GM12873 (cell line): ENCODE measurements around the gene MUC6.

Source experiments
- TF ChIP-seq, protein P1 (sequence below): IDR thresholded peaks from 2 replicates; pipeline ENCODE4 v1.5.1; 2012; ENCODE audit warnings: low read depth, mild to moderate bottlenecking, moderate library complexity, low read length, control low read depth; ENCODE audit not compliant: insufficient read depth; ENCODE audit errors: missing control alignments

MUC6 gene

DNA sequence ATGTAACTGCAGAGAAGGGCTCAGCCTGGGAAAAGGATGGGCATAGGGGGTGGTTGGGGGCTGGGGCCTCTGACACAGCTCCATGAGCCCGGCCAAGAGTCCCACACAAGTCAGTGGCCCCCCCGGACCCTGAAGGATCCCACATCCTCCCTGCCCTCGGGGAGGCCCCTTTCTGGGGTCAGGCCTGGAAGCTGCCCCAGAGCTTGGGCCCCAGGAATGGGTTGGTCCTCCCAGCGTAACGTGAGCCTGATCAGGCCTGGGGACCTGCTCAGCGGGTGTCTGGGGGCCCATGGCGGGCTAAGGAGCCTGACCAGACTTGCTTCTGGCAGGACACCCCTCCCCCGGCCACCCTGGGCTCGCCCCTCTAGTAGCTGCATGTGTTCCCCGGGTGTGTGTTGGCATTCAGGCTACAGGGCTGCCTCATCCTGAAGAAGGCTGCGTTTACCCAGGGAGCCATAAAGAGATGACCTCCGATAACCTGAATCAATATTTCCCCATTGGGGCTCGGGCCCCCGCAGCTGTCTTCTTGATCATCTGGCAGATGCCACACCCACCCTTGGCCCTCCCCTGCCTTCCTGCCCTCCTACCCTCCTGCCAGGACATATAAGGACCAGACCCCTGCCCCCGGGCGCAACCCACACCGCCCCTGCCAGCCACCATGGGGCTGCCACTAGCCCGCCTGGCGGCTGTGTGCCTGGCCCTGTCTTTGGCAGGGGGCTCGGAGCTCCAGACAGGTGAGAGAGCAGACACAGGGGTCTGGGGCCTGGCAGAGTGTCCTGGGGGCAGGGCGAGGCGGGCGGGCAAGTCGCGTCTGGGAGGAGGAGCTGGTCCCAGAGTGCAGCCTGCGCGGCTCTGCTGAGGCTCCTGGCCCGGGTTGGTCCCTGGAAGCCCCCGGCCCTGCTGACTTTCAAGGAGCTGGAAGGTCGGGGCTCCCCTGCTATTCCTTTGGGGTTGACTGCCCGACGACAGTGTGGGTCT, 38.0 kb upstream of the MUC6 start, which contains the start of gene MUC2:
Gene MUC2, plus strand, starts transcription at position 631 of the 978 bp plus-strand sequence.
- TF ChIP-seq, protein P1, sequence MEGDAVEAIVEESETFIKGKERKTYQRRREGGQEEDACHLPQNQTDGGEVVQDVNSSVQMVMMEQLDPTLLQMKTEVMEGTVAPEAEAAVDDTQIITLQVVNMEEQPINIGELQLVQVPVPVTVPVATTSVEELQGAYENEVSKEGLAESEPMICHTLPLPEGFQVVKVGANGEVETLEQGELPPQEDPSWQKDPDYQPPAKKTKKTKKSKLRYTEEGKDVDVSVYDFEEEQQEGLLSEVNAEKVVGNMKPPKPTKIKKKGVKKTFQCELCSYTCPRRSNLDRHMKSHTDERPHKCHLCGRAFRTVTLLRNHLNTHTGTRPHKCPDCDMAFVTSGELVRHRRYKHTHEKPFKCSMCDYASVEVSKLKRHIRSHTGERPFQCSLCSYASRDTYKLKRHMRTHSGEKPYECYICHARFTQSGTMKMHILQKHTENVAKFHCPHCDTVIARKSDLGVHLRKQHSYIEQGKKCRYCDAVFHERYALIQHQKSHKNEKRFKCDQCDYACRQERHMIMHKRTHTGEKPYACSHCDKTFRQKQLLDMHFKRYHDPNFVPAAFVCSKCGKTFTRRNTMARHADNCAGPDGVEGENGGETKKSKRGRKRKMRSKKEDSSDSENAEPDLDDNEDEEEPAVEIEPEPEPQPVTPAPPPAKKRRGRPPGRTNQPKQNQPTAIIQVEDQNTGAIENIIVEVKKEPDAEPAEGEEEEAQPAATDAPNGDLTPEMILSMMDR = no peak

DNA sequence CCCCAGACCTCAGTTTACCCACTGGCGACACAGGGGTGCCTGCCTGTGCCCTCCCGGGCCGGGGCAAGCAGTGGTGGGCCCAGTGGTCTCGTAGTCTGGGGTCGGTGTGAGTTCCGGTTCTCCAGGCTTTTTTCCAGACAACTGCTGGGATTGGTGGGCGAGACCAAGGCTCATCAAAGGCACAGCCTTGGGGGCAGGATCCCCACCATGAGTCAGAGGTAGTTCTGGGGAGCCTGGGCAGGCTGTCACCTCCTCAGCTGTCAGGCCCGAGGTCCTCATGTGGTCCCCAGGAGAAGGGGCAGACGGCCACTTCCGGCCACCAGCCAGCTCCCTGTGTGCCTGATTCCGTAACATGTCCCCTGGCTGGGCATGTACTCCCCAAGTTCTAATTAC, 37.3 kb upstream of the MUC6 start:
- TF ChIP-seq, protein P1 = no peak

DNA sequence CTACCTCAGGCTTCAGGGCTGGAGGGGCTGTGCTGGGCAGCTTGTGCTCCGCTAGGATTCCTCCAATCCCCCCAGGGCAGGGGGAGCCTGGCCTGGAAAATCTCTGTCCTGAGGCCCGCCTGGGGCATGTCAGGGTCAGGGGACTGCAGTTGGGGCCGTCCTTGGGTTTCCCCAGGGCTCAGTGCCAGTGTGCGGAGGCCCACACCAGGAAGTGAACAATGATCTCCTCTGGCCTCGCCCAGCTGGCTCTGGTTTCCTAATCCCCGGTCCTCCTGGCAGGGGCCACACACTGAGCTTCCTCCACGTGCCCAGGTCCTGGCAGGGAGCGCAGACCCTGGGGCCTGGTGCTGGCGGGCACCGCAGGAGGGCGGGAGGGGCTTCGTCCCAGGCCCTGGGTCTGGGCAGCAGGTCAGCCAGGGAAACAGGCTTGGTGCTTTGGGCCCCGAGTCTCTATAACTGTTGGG, 36.8 kb upstream of the MUC6 start:
- TF ChIP-seq, protein P1 = no peak

DNA sequence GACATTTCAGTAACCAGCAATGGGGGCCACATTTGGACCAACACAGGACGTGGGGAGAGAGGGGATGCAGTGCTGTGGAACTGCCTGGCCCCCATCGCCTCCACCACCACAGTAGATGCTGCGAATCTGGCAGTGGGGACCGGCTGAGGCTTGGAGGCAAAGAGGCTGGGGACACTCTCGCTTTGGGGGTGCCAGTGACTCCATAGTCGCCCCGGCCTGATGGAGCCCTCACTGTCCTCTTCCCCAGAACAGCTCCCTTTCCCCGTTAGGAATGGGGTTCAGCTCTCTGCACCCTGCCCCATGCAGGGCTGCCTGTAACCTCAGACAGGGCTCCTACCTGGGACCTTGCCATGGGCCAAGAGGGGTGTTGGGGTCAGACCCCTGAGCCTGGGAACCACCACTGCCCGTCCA, 36.3 kb upstream of the MUC6 start:
- TF ChIP-seq, protein P1 = no peak

DNA sequence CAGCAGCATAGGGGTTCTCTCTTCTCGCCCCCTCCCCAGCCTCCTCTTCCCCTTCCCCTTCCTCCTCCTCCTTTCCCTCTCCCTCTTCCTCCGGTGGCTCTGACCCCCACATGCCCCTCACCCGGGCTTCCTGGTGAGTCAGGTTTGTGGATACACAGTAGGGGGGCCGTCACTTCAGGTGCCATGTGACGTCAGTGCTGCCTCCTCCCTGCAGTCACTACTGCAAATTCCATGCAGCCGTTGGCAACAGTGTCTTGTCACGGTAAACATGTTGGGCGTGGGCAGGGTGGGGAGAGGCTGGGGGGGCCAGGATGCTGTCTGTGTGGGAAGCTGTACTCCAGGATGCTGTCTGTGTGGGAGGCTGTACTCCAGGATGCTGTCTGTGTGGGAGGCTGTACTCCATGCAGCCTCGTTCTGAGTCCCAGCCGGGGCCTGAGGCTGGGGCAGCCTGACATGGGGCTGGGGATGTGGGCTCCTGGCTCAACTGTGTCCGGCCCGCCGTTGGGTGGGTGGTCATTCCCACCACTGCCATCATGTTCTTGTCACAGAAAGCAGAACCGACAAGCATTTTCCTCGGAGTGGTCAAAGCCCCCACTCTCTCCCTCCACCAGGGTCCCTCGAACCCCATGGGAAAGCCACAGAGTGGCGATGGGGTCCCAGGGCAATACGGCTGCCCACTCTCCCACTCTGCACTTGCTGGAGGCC, 35.8 kb upstream of the MUC6 start:
- TF ChIP-seq, protein P1 = no peak

DNA sequence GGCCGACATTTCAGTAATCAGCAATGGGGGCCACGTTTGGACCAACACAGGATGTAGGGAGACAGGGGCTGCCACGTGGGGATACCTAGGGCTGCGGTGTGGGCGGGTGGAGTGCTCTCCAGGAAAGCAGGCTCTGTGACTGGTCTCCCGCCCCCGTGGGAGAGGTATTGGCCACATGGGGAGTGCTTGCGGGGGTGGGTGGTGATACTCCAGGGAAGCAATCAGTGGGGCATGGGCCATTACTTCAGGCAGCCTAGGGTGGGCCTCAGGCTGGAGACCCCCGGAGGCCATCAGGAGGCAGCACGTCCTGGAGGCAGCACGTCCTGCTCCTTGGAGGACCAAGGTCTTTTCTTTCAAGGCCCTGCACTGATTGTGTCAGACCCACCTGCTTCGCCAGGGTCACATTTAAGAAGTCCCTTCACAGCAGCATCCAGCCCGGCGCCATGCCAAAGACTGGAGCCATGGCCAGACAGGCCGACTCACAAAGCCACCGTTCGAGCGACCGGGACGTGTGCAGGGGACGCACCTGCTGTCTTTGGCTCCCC, 35.1 kb upstream of the MUC6 start:
- TF ChIP-seq, protein P1 = no peak
